Loucy (cell line): Measurements from ENCODE around the gene PIP5K1C.

ENCODE experiments used
- H2AFZ ChIP-seq: fragments of 200-600 bp; sonication (generic); 2 replicates; pipeline ENCODE4 v1.6.0; 2016; ENCODE audit warnings: antibody characterized with exemption, mild to moderate bottlenecking, low read length, moderate library complexity
- H3F3A ChIP-seq: fragments of 200-600 bp; 2 replicates; pipeline ENCODE4 v1.6.0; 2016; ENCODE audit warnings: antibody characterized with exemption, low read depth, mild to moderate bottlenecking
- H3K27me3 ChIP-seq: fragments of 200-600 bp; sonication (generic); 2 replicates; pipeline ENCODE4 v1.6.1; 2014; ENCODE audit warnings: low read length, mild to moderate bottlenecking; ENCODE audit not compliant: insufficient read depth, poor library complexity, severe bottlenecking
- H3K36me3 ChIP-seq: fragments of 200-600 bp; sonication (generic); 2 replicates; pipeline ENCODE4 v1.6.1; 2016; ENCODE audit warnings: low read length; ENCODE audit not compliant: insufficient read depth
- H3K4me1 ChIP-seq: fragments of 200-600 bp; sonication (generic); 2 replicates; pipeline ENCODE4 v1.5.1; 2014; ENCODE audit warnings: low read length, mild to moderate bottlenecking; ENCODE audit not compliant: insufficient read depth, poor library complexity, severe bottlenecking
- H3K4me2 ChIP-seq: fragments of 200-600 bp; sonication (generic); 2 replicates; pipeline ENCODE4 v1.6.0; 2014; ENCODE audit warnings: antibody characterized with exemption, low read length, low read depth, mild to moderate bottlenecking; ENCODE audit not compliant: poor library complexity, severe bottlenecking
- H3K4me3 ChIP-seq: fragments of 200-600 bp; sonication (generic); 2 replicates; pipeline ENCODE4 v1.5.1; 2014; ENCODE audit warnings: low read length, mild to moderate bottlenecking, mixed read lengths; ENCODE audit not compliant: poor library complexity, severe bottlenecking
- H3K79me2 ChIP-seq: fragments of 200-600 bp; sonication (generic); 2 replicates; pipeline ENCODE4 v1.6.1; 2014; ENCODE audit warnings: low read length; ENCODE audit not compliant: insufficient read depth
- H3K9ac ChIP-seq: fragments of 200-600 bp; sonication (generic); 2 replicates; pipeline ENCODE4 v1.6.0; 2014; ENCODE audit warnings: mild to moderate bottlenecking, low read depth, low read length, moderate library complexity; ENCODE audit not compliant: poor library complexity, severe bottlenecking
- H3K9me2 ChIP-seq: fragments of 200-600 bp; sonication (generic); replicated peaks from 2 replicates; pipeline ENCODE4 v1.6.1; 2016; ENCODE audit warnings: low read depth, low read length, mixed read lengths
- H3K9me3 ChIP-seq: fragments of 200-600 bp; sonication (generic); 2 replicates; pipeline ENCODE4 v1.6.1; 2014; ENCODE audit warnings: mild to moderate bottlenecking, antibody characterized with exemption, low read length, low read depth; ENCODE audit not compliant: insufficient read depth
- H4K20me1 ChIP-seq: fragments of 200-600 bp; sonication (generic); 2 replicates; pipeline ENCODE4 v1.6.0; 2014; ENCODE audit warnings: antibody characterized with exemption, low read length, mild to moderate bottlenecking; ENCODE audit not compliant: insufficient read depth, poor library complexity, severe bottlenecking
- EZH2phosphoT487 ChIP-seq: fragments of 200-600 bp; IDR thresholded peaks from 2 replicates; pipeline ENCODE4 v1.6.1; 2018; ENCODE audit warnings: antibody characterized with exemption, mild to moderate bottlenecking, moderate library complexity, borderline replicate concordance
- TF ChIP-seq, protein P1 (sequence below): fragments of 200-600 bp; sonication (generic); conservative IDR thresholded peaks from 2 replicates; pipeline ENCODE4 v1.5.1; 2014; ENCODE audit warnings: mild to moderate bottlenecking, antibody characterized with exemption, low read length

The PIP5K1C gene

DNA sequence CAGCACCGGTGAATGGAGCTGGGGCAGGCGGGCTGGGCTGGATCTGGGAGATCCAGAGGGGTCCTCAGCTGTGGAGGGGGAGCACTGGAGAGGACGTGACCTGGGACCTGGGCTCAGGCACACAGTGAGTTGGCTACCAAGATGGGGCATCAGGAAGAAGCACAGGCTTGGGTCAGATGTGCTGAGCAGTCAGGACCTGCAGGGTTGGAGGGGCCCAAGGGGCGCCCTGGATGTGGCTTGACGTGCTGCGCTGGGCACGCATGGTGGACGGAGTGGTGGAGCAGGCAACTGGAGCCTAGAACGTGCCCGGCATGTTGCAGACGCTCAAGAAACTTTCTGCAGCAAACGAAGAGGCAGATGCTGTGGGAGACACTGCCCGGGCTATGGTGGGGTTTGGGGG is 20.7 kb downstream of the PIP5K1C start:
- H3K4me2 ChIP-seq: no peak overlapping the region
- no peaks in the 10 kb centered on the region for H3K4me1 ChIP-seq
- no peak overlapping the region for H3K9ac ChIP-seq
- no peaks in the 10 kb centered on the region for H3K9me3 ChIP-seq
- H4K20me1 ChIP-seq: no peaks in the 10 kb centered on the region
- H3K36me3 ChIP-seq: no peaks in the 10 kb centered on the region
- no peak overlapping the region for H2AFZ ChIP-seq
- no peaks in the 10 kb centered on the region for H3F3A ChIP-seq
- H3K9me2 ChIP-seq: no peaks in the 10 kb centered on the region
- no peak overlapping the region for H3K4me3 ChIP-seq
- H3K79me2 ChIP-seq: no peaks in the 10 kb centered on the region
- TF ChIP-seq, protein P1, sequence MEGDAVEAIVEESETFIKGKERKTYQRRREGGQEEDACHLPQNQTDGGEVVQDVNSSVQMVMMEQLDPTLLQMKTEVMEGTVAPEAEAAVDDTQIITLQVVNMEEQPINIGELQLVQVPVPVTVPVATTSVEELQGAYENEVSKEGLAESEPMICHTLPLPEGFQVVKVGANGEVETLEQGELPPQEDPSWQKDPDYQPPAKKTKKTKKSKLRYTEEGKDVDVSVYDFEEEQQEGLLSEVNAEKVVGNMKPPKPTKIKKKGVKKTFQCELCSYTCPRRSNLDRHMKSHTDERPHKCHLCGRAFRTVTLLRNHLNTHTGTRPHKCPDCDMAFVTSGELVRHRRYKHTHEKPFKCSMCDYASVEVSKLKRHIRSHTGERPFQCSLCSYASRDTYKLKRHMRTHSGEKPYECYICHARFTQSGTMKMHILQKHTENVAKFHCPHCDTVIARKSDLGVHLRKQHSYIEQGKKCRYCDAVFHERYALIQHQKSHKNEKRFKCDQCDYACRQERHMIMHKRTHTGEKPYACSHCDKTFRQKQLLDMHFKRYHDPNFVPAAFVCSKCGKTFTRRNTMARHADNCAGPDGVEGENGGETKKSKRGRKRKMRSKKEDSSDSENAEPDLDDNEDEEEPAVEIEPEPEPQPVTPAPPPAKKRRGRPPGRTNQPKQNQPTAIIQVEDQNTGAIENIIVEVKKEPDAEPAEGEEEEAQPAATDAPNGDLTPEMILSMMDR: no peak
- no peak for TF ChIP-seq EZH2phosphoT487
- H3K27me3 ChIP-seq: no peaks in the 10 kb centered on the region

DNA sequence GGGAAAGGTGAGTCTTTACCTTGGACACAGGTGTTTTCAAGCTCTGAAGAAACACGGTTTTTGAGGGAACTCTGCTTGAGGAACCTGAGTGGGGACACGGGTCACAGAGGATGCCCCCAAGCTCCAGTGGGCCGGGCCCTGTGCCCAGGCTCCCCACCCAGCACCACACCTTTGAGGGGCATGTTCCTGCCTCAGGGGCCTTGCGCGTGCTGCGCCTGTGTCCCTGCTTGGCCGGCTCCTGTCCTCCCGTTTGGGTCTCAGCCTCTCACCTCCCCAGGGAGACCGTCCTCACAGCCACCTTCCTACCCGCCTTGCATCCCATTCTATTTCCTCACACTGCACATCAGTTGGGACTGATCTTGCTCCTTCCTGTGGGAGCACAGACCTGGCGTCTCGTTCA is 21.1 kb downstream of the PIP5K1C start:
- Histone ChIP-seq H3K9me2 (no peaks in the 10 kb centered on the region), H3F3A (no peaks in the 10 kb centered on the region), H3K27me3 (no peaks in the 10 kb centered on the region), H3K4me1 (no peaks in the 10 kb centered on the region), H2AFZ (no peak overlapping the region), H3K9me3 (no peaks in the 10 kb centered on the region), H4K20me1 (no peaks in the 10 kb centered on the region), H3K9ac (no peak overlapping the region), H3K79me2 (no peaks in the 10 kb centered on the region), H3K4me2 (no peak overlapping the region), H3K36me3 (no peaks in the 10 kb centered on the region), H3K4me3 (no peak overlapping the region)
- TF ChIP-seq EZH2phosphoT487: no peak
- TF ChIP-seq, protein P1: no peak

DNA sequence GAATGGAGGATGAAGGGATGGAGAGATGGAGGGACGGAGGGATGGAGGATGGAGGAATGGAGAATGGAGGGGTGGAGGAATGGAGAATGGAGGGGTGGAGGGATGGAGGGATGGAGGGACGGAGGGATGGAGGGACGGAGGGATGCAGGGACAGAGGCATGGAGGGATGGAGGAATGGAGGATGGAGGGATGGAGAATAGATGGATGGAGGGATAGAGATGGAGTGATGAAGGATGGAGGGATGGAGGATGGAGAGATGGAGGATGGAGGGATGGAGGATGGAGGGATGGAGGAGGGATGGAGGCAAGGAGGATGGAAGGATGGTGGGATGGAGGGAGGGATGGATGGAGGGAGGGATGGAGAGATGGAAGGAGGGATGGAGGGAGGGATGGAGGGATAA is 22.1 kb downstream of the PIP5K1C start:
- Histone ChIP-seq H3K27me3 (no peaks in the 10 kb centered on the region), H3K9me3 (no peaks in the 10 kb centered on the region), H3F3A (no peaks in the 10 kb centered on the region), H2AFZ (no peak overlapping the region), H3K4me2 (no peak overlapping the region), H3K9ac (no peak overlapping the region), H3K79me2 (no peaks in the 10 kb centered on the region), H3K36me3 (no peaks in the 10 kb centered on the region), H4K20me1 (no peaks in the 10 kb centered on the region), H3K4me3 (no peak overlapping the region), H3K4me1 (no peaks in the 10 kb centered on the region), H3K9me2 (no peaks in the 10 kb centered on the region)
- TF ChIP-seq, protein P1: no peak
- no peak for TF ChIP-seq EZH2phosphoT487
